IPS DF 6.9 (cell line): ENCODE measurements around the gene DPEP2.

Experiments used
- DNase-seq: peaks from one replicate; pipeline ENCODE4 v3.0.0-alpha.2; 2013; ENCODE audit warnings: low read depth, low spot score
- H3K27ac ChIP-seq: one replicate; pipeline ENCODE4 v1.5.1; 2013; ENCODE audit warnings: low read length, control low read depth
- H3K27me3 ChIP-seq: 2 replicates; pipeline ENCODE4 v1.6.1; 2013; ENCODE audit warnings: mild to moderate bottlenecking, low read length; ENCODE audit not compliant: control insufficient read depth, insufficient read depth
- H3K36me3 ChIP-seq: 2 replicates; pipeline ENCODE4 v1.6.1; 2013; ENCODE audit warnings: low read length; ENCODE audit not compliant: control insufficient read depth, insufficient read depth
- H3K4me1 ChIP-seq: 2 replicates; pipeline ENCODE4 v1.6.1; 2013; ENCODE audit warnings: low read length; ENCODE audit not compliant: control insufficient read depth, insufficient read depth
- H3K4me3 ChIP-seq: 2 replicates; pipeline ENCODE4 v1.5.1; 2013; ENCODE audit warnings: mild to moderate bottlenecking, low read length
- H3K9me3 ChIP-seq: 2 replicates; pipeline ENCODE4 v1.6.1; 2013; ENCODE audit warnings: low read length, inconsistent platforms; ENCODE audit not compliant: control insufficient read depth, insufficient read depth
- WGBS: extraction: QIAGEN DNeasy Blood & Tissue Kit; methylation state at CpG from one replicate; pipeline ENCODE4 v1.1.7; 2013; ENCODE audit warnings: mixed read lengths, missing lambda C conversion rate; ENCODE audit not compliant: insufficient read length, insufficient coverage; 5-methylcytosine and 5-hydroxymethylcytosine counted together

DPEP2 gene

DNA sequence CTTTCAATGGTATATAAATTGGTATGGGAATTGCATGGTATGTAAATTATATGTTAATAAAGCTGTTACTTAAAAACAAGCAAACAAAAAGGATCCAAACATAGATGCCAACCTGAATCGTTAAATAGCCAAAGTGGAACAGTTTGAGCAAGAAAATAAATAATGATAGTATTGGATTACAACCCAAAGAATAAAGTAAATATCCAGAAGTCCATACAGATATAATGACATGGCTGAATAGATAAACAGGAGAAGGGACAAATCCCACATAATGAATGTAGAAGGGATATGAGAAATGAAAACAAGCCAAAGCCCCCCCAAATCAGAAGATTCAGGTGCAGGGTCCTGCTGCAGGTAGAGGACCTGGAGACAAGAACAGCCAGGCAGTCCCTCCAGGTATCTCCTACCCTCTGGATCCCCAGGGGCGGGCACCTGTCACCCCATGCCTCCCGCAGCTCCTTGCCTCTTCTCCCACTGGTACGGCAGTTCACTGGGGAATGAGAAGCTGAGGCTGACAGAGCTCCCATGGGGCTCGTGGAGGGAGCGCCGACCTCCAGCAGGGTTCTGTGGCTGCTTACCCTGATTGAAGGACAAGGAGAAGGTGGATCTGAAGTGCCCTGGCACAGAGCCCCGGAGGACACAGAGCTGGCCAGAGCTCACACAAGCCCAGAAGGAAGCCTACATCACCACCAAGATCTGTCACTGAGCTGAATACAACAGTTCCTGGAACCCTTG, 45.5 kb downstream of the DPEP2 start:
- Histone ChIP-seq H3K4me3 (no peak overlapping the region), H3K27me3 (no peaks in the 10 kb centered on the region), H3K36me3 (peaks cover 48% of the 10 kb centered on the region), H3K27ac (no peak overlapping the region), H3K9me3 (no peaks in the 10 kb centered on the region), H3K4me1 (no peaks in the 10 kb centered on the region)
- WGBS, result no CpG with 5 or more reads among the region's 8 CpGs
- no peak for DNase-seq

GRCh38 chr16:67951485-67951884, 47.8 kb downstream of the DPEP2 start:
- H3K4me1 ChIP-seq, result no peaks in the 10 kb centered on the region; the same call in 1 of the 2 replicates
- DNase-seq, result no peak
- no peak overlapping the region for H3K27ac ChIP-seq
- peaks cover 57% of the 10 kb centered on the region for H3K36me3 ChIP-seq
- H3K9me3 ChIP-seq, result no peaks in the 10 kb centered on the region
- H3K4me3 ChIP-seq, result no peak overlapping the region
- WGBS, result no CpG with 5 or more reads among the region's 12 CpGs
- H3K27me3 ChIP-seq, result no peaks in the 10 kb centered on the region

DNA sequence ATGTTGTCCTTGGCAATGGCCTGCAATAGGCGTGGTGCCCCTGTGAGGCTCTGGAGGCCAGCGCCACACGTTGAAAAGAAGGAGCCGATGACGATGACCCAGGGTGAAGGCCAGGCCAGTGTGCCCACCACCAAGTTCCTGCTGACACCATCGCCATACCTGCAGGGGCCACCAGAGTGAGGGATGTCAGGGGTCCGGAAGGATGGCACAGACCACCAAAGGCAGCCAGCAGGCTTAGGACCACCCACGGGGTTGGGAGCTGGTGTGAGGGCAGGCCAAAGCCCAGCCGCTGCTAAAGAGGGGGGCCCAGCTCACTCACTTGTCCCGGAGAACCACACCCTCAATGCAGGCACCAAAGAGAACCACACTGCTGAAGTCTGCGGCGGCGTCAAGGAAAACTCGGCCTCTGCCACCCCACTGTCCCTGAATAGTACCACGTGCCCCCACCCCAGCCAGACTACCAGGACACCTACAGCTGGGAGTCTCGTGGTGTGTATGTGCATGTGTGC, 48.9 kb downstream of the DPEP2 start:
- H3K4me3 ChIP-seq, result no peak overlapping the region
- H3K27me3 ChIP-seq, result no peaks in the 10 kb centered on the region
- H3K36me3 ChIP-seq, result peaks cover 68% of the 10 kb centered on the region
- H3K4me1 ChIP-seq, result no peaks in the 10 kb centered on the region; the same call in 1 of the 2 replicates
- H3K27ac ChIP-seq, result no peak overlapping the region
- H3K9me3 ChIP-seq, result no peaks in the 10 kb centered on the region
- no CpG with 5 or more reads among the region's 16 CpGs for WGBS
- DNase-seq, result no peak

GRCh38 chr16:67949645-67950044, 49.6 kb downstream of the DPEP2 start:
- no peak overlapping the region for H3K4me3 ChIP-seq
- H3K27me3 ChIP-seq, result no peaks in the 10 kb centered on the region
- peaks cover 72% of the 10 kb centered on the region for H3K36me3 ChIP-seq
- no peak overlapping the region for H3K27ac ChIP-seq
- no CpG with 5 or more reads among the region's 11 CpGs for WGBS
- H3K9me3 ChIP-seq, result no peaks in the 10 kb centered on the region
- no peaks in the 10 kb centered on the region; the same call in 1 of the 2 replicates for H3K4me1 ChIP-seq
- DNase-seq, result no peak

DNA sequence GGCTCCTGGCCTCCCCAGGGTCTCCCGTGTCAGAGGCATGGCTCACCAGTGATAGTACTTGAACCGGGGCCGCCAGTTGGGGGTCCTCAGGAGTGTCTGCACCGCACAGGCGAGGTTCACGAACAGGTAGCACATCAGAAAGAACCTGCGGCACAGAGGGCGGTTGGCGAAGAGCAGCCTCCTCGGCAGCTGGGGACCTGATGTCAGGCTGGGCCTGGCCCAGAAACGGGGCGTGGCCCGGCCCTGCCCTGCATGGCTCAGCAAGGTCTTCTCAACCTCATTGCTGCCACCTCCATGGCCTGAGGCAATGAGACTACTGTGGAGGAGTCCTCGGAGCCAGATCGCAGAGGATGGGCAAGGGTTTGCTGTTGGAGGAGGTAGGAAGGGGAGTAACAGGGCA, 51.3 kb downstream of the DPEP2 start:
- no peak for DNase-seq
- Histone ChIP-seq H3K27me3 (no peaks in the 10 kb centered on the region), H3K9me3 (no peaks in the 10 kb centered on the region), H3K27ac (no peak overlapping the region), H3K4me1 (no peaks in the 10 kb centered on the region; the same call in 1 of the 2 replicates), H3K36me3 (peaks cover 67% of the 10 kb centered on the region), H3K4me3 (no peak overlapping the region)
- no CpG with 5 or more reads among the region's 15 CpGs for WGBS

GRCh38 chr16:67946966-67947558, 52.2 kb downstream of the DPEP2 start:
- no peak overlapping the region for H3K4me3 ChIP-seq
- H3K36me3 ChIP-seq, result peaks cover 70% of the 10 kb centered on the region
- no peaks in the 10 kb centered on the region for H3K9me3 ChIP-seq
- H3K27ac ChIP-seq, result no peak overlapping the region
- no peaks in the 10 kb centered on the region; the same call in 1 of the 2 replicates for H3K4me1 ChIP-seq
- no CpG with 5 or more reads among the region's 28 CpGs for WGBS
- no peak for DNase-seq
- H3K27me3 ChIP-seq, result no peaks in the 10 kb centered on the region

DNA sequence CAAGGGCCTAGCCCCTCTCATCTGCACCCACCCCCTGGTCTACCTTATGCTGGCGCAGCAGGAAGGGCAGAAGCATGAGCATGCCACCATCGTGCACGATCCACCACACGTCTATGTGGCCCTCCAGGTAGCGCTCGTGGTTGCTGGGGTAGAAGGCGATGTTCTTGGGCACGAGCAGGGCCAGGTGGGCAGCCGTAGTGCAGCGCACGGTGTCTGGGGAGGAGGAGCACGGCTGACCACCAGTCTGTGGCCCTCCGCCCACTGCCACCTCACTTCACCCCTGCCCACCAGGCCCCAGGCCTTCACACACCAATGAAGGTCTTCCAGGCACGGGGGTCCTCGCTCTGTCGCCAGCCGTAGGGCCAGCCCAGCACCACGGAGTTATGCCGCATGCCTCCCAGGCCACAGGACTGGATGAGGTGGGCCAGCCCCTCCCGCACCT, 53.1 kb downstream of the DPEP2 start:
- no peaks in the 10 kb centered on the region; the same call in 1 of the 2 replicates for H3K4me1 ChIP-seq
- no peak for DNase-seq
- no peaks in the 10 kb centered on the region for H3K27me3 ChIP-seq
- H3K27ac ChIP-seq, result no peak overlapping the region
- H3K4me3 ChIP-seq, result no peak overlapping the region
- peaks cover 62% of the 10 kb centered on the region for H3K36me3 ChIP-seq
- WGBS, result no CpG with 5 or more reads among the region's 20 CpGs
- H3K9me3 ChIP-seq, result no peaks in the 10 kb centered on the region

DNA sequence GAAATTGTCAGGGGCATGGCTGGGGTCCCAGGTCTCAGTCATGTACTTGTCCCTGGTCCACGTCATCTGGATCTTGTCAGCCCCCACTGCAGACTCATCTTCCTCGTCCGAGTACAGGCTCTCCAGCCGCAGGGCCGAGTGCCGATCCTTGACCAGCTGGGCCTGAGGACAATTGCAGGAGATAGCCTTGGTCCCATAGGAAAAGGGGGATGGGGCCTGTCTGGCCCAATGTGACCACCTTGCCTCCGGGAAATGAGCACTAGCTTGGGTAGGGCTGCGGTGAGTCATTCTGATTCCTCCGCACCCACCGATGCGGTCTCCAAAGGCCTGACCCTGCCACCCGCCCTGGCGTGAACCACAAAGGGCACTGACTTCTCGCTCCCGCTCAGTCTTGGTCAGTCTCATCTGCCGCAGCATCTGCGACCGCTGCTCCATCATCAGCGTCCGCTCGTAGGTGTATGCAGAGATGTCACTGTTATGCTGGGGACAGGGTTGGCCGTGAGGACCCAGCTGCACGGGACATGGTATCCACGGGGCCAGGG, 53.8 kb downstream of the DPEP2 start:
- no peak for DNase-seq
- H3K4me1 ChIP-seq, result no peaks in the 10 kb centered on the region; the same call in 1 of the 2 replicates
- WGBS, result no CpG with 5 or more reads among the region's 24 CpGs
- H3K27me3 ChIP-seq, result no peaks in the 10 kb centered on the region
- no peaks in the 10 kb centered on the region for H3K9me3 ChIP-seq
- H3K36me3 ChIP-seq, result peaks cover 56% of the 10 kb centered on the region
- no peak overlapping the region for H3K27ac ChIP-seq
- no peak overlapping the region for H3K4me3 ChIP-seq

DNA sequence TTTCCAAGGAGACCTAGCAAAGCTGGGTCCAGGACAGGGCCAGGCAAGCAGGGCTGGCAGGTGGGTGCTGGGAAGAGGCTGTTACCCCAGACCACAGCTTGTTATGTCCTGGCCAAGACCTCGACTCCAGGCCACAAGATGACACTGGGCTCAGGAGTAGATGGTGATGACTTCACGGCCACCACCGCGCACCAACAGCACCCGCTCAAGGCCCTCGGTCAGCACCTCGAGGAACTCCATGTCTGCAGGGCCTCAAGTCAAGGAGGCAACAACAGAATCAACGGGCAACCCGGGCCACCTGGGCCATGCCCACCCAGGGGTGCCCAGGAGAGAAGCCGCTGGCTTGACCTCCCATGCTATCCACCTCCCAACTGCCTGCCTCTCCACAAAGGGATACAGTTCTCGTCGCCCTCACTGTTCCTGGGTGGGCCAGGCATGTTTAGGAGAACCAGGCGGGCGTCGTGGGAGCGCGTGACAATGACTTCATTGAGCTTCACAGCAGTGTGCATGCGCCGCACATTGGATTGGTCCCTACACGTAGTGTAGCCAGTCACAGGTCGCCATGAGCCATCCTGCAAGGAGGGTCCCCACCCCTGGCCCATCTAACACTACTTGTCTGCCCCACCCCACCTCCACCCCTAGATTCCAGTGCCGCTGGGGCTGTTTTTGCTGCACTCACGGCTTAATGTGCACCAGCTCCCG, 54.4 kb downstream of the DPEP2 start:
- Histone ChIP-seq H3K4me1 (no peaks in the 10 kb centered on the region; the same call in 1 of the 2 replicates), H3K4me3 (no peak overlapping the region), H3K27me3 (no peaks in the 10 kb centered on the region), H3K9me3 (no peaks in the 10 kb centered on the region), H3K27ac (no peak overlapping the region), H3K36me3 (peaks cover 50% of the 10 kb centered on the region)
- no CpG with 5 or more reads among the region's 24 CpGs for WGBS
- no peak for DNase-seq
